ENCODE measurements around the gene WBP2NL. TPM values are rescaled to one million over a fixed set of nuclear protein-coding genes. Genes with fewer than 3 reads are reported as not detected.

The WBP2NL gene
- total RNA-seq, 1 donor from 2014 or later: 4.5 TPM

GRCh38 chr22:42025421-42025820 lies 26.8 kb downstream of the WBP2NL start:
- FAIRE-seq (no peak), DNase-seq (ENCODE audit: low spot score in 2 of 2) (no peak)

- FAIRE-seq (no peak), DNase-seq (ENCODE audit: low spot score in 2 of 2) (no peak)
These were observed 28.1 kb downstream of the WBP2NL start for GRCh38 chr22:42026705-42027104.

- DNase-seq (ENCODE audit: low spot score in 2 of 2) (no peak), FAIRE-seq (no peak)
These were observed 34.9 kb downstream of the WBP2NL start for GRCh38 chr22:42033263-42034181.

- DNase-seq (ENCODE audit: low spot score in 2 of 2) (no peak), FAIRE-seq (no peak)
These were observed 36.7 kb downstream of the WBP2NL start for GRCh38 chr22:42035256-42035655.

- no peak for FAIRE-seq
These were observed 40.7 kb downstream of the WBP2NL start for GRCh38 chr22:42039271-42039670.

GRCh38 chr22:42041784-42042183 lies 43.2 kb downstream of the WBP2NL start:
- FAIRE-seq (no peak), DNase-seq (ENCODE audit: low spot score in 2 of 2) (no peak)

More at GRCh38 chr22:42039271-42039670, 40.7 kb downstream of the WBP2NL start:
- no peak for DNase-seq (ENCODE audit: low spot score in 2 of 2)

- FAIRE-seq (no peak), DNase-seq (ENCODE audit: low spot score in 2 of 2) (no peak)
These were observed 52.1 kb downstream of the WBP2NL start for GRCh38 chr22:42050641-42051180.

GRCh38 chr22:42052765-42053164 lies 54.2 kb downstream of the WBP2NL start:
- FAIRE-seq (no peak), DNase-seq (ENCODE audit: low spot score in 2 of 2) (no peak)

- FAIRE-seq (no peak), DNase-seq (ENCODE audit: low spot score in 2 of 2) (no peak)
These were observed 58.3 kb downstream of the WBP2NL start for GRCh38 chr22:42056757-42057511.

GRCh38 chr22:42060489-42060888 lies 61.9 kb downstream of the WBP2NL start:
- DNase-seq (ENCODE audit: low spot score in 2 of 2) (no peak), FAIRE-seq (no peak)

- DNase-seq (ENCODE audit: low spot score in 2 of 2): no peak
- FAIRE-seq: no peak
These were observed 62.5 kb downstream of the WBP2NL start for GRCh38 chr22:42061041-42061440.

GRCh38 chr22:42062506-42063170 lies 64.0 kb downstream of the WBP2NL start:
- FAIRE-seq: no peak
- no peak for DNase-seq (ENCODE audit: low spot score in 2 of 2)

- FAIRE-seq: no peak
These were observed 66.0 kb downstream of the WBP2NL start for GRCh38 chr22:42064629-42065028.

GRCh38 chr22:42065438-42066125 lies 67.0 kb downstream of the WBP2NL start:
- DNase-seq (ENCODE audit: low spot score in 2 of 2) (no peak), FAIRE-seq (no peak)

More at GRCh38 chr22:42064629-42065028, 66.0 kb downstream of the WBP2NL start:
- no peak for DNase-seq (ENCODE audit: low spot score in 2 of 2)

- DNase-seq (ENCODE audit: low spot score in 2 of 2): no peak
- no peak for FAIRE-seq
These were observed 67.7 kb downstream of the WBP2NL start for GRCh38 chr22:42066126-42066761.

GRCh38 chr22:42066937-42067336 lies 68.3 kb downstream of the WBP2NL start:
- no peak for DNase-seq (ENCODE audit: low spot score in 2 of 2)
- FAIRE-seq: no peak

- no peak for DNase-seq (ENCODE audit: low spot score in 2 of 2)
- no peak for FAIRE-seq
These were observed 69.2 kb downstream of the WBP2NL start for GRCh38 chr22:42067671-42068251.

GRCh38 chr22:42068291-42068690 lies 69.7 kb downstream of the WBP2NL start:
- FAIRE-seq: no peak
- DNase-seq (ENCODE audit: low spot score in 2 of 2): no peak

All from frontal cortex (tissue), 4 donors.